ENCODE measurements around the gene TRHDE. TPM values are rescaled to one million over a fixed set of nuclear protein-coding genes. Genes with fewer than 3 reads are reported as not detected.
"Not testable (repeated sequence)": the region's sequence is repeated elsewhere in the genome, so short reads cannot be mapped to it uniquely, and the experiment has no call there.

Gene TRHDE
- total RNA-seq, 4 donors from 2014 or later = 0.77 to 31.2 (median 12.9) TPM

GRCh38 chr12:72631926-72632685 lies 359.9 kb downstream of the TRHDE start:
- Histone ChIP-seq H3K9me3 (no peaks in the 10 kb centered on the region), H3K27ac (no peak overlapping the region), H3K36me3 (no peaks in the 10 kb centered on the region), H3K4me1 (no peaks in the 10 kb centered on the region), H3K4me3 (no peak overlapping the region), H3K27me3 (no peaks in the 10 kb centered on the region)
- TF ChIP-seq CTCF (IDR thresholded peaks at IDR 0.05) (no peak), POLR2A (IDR thresholded peaks at IDR 0.05) (no peak)
- intact Hi-C loops (cut with DNase I; ENCODE audit: low total_unique reads) = no loop called here
- no peak for DNase-seq

GRCh38 chr12:72642706-72643105 lies 370.5 kb downstream of the TRHDE start:
- Histone ChIP-seq H3K9me3 (no peaks in the 10 kb centered on the region), H3K4me3 (no peak overlapping the region), H3K27ac (no peak overlapping the region), H3K27me3 (no peaks in the 10 kb centered on the region), H3K4me1 (no peaks in the 10 kb centered on the region), H3K36me3 (no peaks in the 10 kb centered on the region)
- DNase-seq = no peak
- TF ChIP-seq POLR2A (IDR thresholded peaks at IDR 0.05) = no peak
- intact Hi-C loops (cut with DNase I; ENCODE audit: low total_unique reads) = no loop called here

- Histone ChIP-seq H3K27ac (no peak overlapping the region), H3K9me3 (no peaks in the 10 kb centered on the region), H3K36me3 (no peaks in the 10 kb centered on the region), H3K27me3 (no peaks in the 10 kb centered on the region), H3K4me3 (no peak overlapping the region), H3K4me1 (no peaks in the 10 kb centered on the region)
- intact Hi-C loops (cut with DNase I; ENCODE audit: low total_unique reads) = no loop called here
- no peak for DNase-seq
- no peak for TF ChIP-seq CTCF (IDR thresholded peaks at IDR 0.05)
- TF ChIP-seq POLR2A (IDR thresholded peaks at IDR 0.05) = no peak
Observed at GRCh38 chr12:72647139-72647538, 375.0 kb downstream of the TRHDE start.

- no peak for DNase-seq
- Histone ChIP-seq H3K27me3 (no peaks in the 10 kb centered on the region), H3K9me3 (no peaks in the 10 kb centered on the region), H3K4me3 (no peak overlapping the region), H3K27ac (no peak overlapping the region), H3K4me1 (no peaks in the 10 kb centered on the region), H3K36me3 (no peaks in the 10 kb centered on the region)
- TF ChIP-seq CTCF (IDR thresholded peaks at IDR 0.05) (no peak), POLR2A (IDR thresholded peaks at IDR 0.05) (no peak)
- intact Hi-C loops (cut with DNase I; ENCODE audit: low total_unique reads) = no loop called here
Observed at GRCh38 chr12:72658615-72659014, 386.4 kb downstream of the TRHDE start.

GRCh38 chr12:72660174-72660573 lies 388.0 kb downstream of the TRHDE start:
- H3K36me3 ChIP-seq; DNase-seq; H3K4me3 ChIP-seq; H3K27me3 ChIP-seq; H3K27ac ChIP-seq; intact Hi-C loops (cut with DNase I; ENCODE audit: low total_unique reads); H3K9me3 ChIP-seq; H3K4me1 ChIP-seq: not testable (repeated sequence)

GRCh38 chr12:72673853-72674252 lies 401.7 kb downstream of the TRHDE start:
- no peaks in the 10 kb centered on the region for H3K4me1 ChIP-seq
- TF ChIP-seq POLR2A (IDR thresholded peaks at IDR 0.05) (no peak), CTCF (IDR thresholded peaks at IDR 0.05) (no peak)
- H3K27ac ChIP-seq = no peak overlapping the region
- H3K36me3 ChIP-seq = no peaks in the 10 kb centered on the region
- H3K9me3 ChIP-seq = no peaks in the 10 kb centered on the region
- intact Hi-C loops (cut with DNase I; ENCODE audit: low total_unique reads) = no loop called here
- H3K4me3 ChIP-seq = no peak overlapping the region
- no peak for DNase-seq
- no peaks in the 10 kb centered on the region for H3K27me3 ChIP-seq
